ENCODE data around the gene GNA14. TPM values are rescaled to one million over a fixed set of nuclear protein-coding genes. Genes with fewer than 3 reads are reported as not detected.

The GNA14 gene
- total RNA-seq, 1 experiment from 2014 or later: 0.37 TPM

DNA sequence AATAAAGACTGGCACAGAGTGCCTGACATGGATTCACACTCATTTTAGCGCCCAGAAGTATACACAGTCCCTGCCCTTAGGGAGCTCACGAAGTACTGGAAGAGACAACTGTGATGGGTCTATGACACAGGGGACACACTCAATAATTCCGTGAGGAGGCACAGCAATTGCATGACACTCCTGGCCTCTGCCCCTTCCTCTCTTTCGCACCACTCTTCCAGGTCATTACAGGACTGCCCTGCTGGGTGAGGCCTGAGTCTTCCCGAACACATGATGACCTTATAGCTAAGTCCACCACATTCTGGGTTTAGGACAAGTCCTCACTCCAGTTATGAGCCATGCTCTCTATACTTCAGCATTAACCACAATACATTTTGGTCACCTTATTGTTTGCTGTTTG is 134.7 kb downstream of the GNA14 start:
- H3K4me1 Mint-ChIP-seq: peaks cover 6 to 7% of the 10 kb centered on the region in 2 experiments; a peak in 2 of 4 replicates
- H4K8ac ChIP-seq (replicated peaks; ENCODE audit: insufficient read length, low read depth, low read length): no peak overlapping the region

More for the DNA sequence above, 134.7 kb downstream of the GNA14 start:
- no peak overlapping the region for H3K4me2 ChIP-seq (ENCODE audit: insufficient read depth, insufficient read length, low read length)
- H2AFZ ChIP-seq (ENCODE audit: low read length): no peak overlapping the region
- no peak for DNase-seq
- H3K4ac ChIP-seq (ENCODE audit: low read depth, low read length): no peak overlapping the region
- H3T11ph ChIP-seq (ENCODE audit: low read length): no peak overlapping the region
- no peak overlapping the region for H4K91ac ChIP-seq (ENCODE audit: insufficient read length, low read depth, low read length)
- 0 out of 2 replicates have a peak, but pooled peaks cover 2% of the 10 kb centered on the region for H3K79me2 ChIP-seq (ENCODE audit: insufficient read depth, low read length)
- no peak overlapping the region for H3K27ac Mint-ChIP-seq
- H3K27me3 ChIP-seq (ENCODE audit: insufficient read depth, low read length): no peaks in the 10 kb centered on the region
- H2BK20ac ChIP-seq (ENCODE audit: low read depth, low read length, poor library complexity, severe bottlenecking): no peak overlapping the region
- no peak overlapping the region; the same call in 1 of the 2 replicates for H3K14ac ChIP-seq (ENCODE audit: insufficient read depth, low read length)
- TF ChIP-seq, protein P1, sequence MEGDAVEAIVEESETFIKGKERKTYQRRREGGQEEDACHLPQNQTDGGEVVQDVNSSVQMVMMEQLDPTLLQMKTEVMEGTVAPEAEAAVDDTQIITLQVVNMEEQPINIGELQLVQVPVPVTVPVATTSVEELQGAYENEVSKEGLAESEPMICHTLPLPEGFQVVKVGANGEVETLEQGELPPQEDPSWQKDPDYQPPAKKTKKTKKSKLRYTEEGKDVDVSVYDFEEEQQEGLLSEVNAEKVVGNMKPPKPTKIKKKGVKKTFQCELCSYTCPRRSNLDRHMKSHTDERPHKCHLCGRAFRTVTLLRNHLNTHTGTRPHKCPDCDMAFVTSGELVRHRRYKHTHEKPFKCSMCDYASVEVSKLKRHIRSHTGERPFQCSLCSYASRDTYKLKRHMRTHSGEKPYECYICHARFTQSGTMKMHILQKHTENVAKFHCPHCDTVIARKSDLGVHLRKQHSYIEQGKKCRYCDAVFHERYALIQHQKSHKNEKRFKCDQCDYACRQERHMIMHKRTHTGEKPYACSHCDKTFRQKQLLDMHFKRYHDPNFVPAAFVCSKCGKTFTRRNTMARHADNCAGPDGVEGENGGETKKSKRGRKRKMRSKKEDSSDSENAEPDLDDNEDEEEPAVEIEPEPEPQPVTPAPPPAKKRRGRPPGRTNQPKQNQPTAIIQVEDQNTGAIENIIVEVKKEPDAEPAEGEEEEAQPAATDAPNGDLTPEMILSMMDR (conservative IDR thresholded peaks at IDR 0.05): no peak
- no peaks in the 10 kb centered on the region for H3K23me2 ChIP-seq (ENCODE audit: insufficient read length, low read depth, low read length, poor library complexity, severe bottlenecking)
- H4K20me1 ChIP-seq (ENCODE audit: control insufficient read depth, insufficient read depth, insufficient read length): no peaks in the 10 kb centered on the region
- no peaks in the 10 kb centered on the region for H3K79me1 ChIP-seq (ENCODE audit: insufficient read depth, low read depth, low read length, poor library complexity, severe bottlenecking)
- no peak overlapping the region for H2AK5ac ChIP-seq (ENCODE audit: insufficient read length, low read length)
- no peak overlapping the region for H2BK5ac ChIP-seq (ENCODE audit: insufficient read length, low read length)
- no peaks in the 10 kb centered on the region for H3K27me3 Mint-ChIP-seq (ENCODE audit: low read depth)
- no peak overlapping the region for H3K27ac ChIP-seq (ENCODE audit: insufficient read length, low read depth, low read length)
- no peak overlapping the region for H2BK15ac ChIP-seq (ENCODE audit: low read depth, low read length)
- H2BK12ac ChIP-seq (ENCODE audit: insufficient read length, low read depth, low read length): no peak overlapping the region
- H3K36me3 Mint-ChIP-seq (ENCODE audit: insufficient read depth in 1 of 3, low read depth in 3 of 3): no peaks in the 10 kb centered on the region
- H2BK120ac ChIP-seq (ENCODE audit: low read depth, low read length, poor library complexity, severe bottlenecking): no peak overlapping the region
- no peak overlapping the region for H3K18ac ChIP-seq (ENCODE audit: insufficient read length, low read depth, low read length)
- H3K9me3 Mint-ChIP-seq: no peaks in the 10 kb centered on the region
- no peak overlapping the region for H4K5ac ChIP-seq (ENCODE audit: insufficient read length, low read depth, low read length)
- no peaks in the 10 kb centered on the region for H3K9me3 ChIP-seq (ENCODE audit: control insufficient read depth, low read depth, low read length)
- H3K4me1 ChIP-seq (ENCODE audit: insufficient read depth, low read length): no peaks in the 10 kb centered on the region; the same call in 1 of the 2 replicates
- H3K23ac ChIP-seq (ENCODE audit: insufficient read length, low read depth, low read length): no peak overlapping the region
- no peak overlapping the region for H3K9ac ChIP-seq (ENCODE audit: extremely low read depth, insufficient read length, low read length)
- no CpG with 5 or more reads among the region's 5 CpGs for WGBS (ENCODE audit: extremely low coverage, insufficient read length, low lambda C conversion rate)
- H3K4me3 Mint-ChIP-seq: no peak overlapping the region
- no peak overlapping the region for H3K56ac ChIP-seq (ENCODE audit: insufficient read length, low read depth, low read length)
